H4 (cell line): ENCODE measurements around the gene JAG2. TPM values are rescaled to one million over a fixed set of nuclear protein-coding genes. Genes with fewer than 3 reads are reported as not detected.

ENCODE experiments used
- DNase-seq: peaks from one replicate; pipeline ENCODE4 v3.0.0-alpha.2; 2015; ENCODE audit warnings: low spot score
- total RNA-seq: library from RNA; depleted of rRNA; stranded (reverse); fragments of >200 nt; shearing (Covaris generic); gene quantifications from 2 replicates; pipeline ENCODE4 v1.2.3, GENCODE V29; 2014

Gene JAG2
- total RNA-seq, 1 experiment from 2014 or later = 0.48 TPM

- no peak for DNase-seq
These were observed 13.9 kb upstream of the JAG2 start for GRCh38 chr14:105182296-105183020.

- DNase-seq = no peak
These were observed 13.1 kb upstream of the JAG2 start for GRCh38 chr14:105181549-105182295.

GRCh38 chr14:105180592-105181548 lies 12.3 kb upstream of the JAG2 start, which contains the start of gene NUDT14:
Gene NUDT14, minus strand, starts transcription at chr14:105181312. Its CDS starts 103 bp downstream, at chr14:105181209.
- peak; percentile 34 for DNase-seq

GRCh38 chr14:105179191-105179590 lies 10.6 kb upstream of the JAG2 start:
- DNase-seq = no peak

GRCh38 chr14:105178868-105179140 lies 10.2 kb upstream of the JAG2 start:
- DNase-seq = no peak

- no peak for DNase-seq
These were observed 9.7 kb upstream of the JAG2 start for GRCh38 chr14:105178069-105178867.

GRCh38 chr14:105177082-105177481 lies 8.5 kb upstream of the JAG2 start:
- no peak for DNase-seq

- DNase-seq = no peak
These were observed 7.9 kb upstream of the JAG2 start for GRCh38 chr14:105176513-105176912.

- no peak for DNase-seq
These were observed 5.6 kb upstream of the JAG2 start for GRCh38 chr14:105173901-105174894.

GRCh38 chr14:105173145-105173544 lies 4.6 kb upstream of the JAG2 start:
- no peak for DNase-seq

- DNase-seq = no peak
These were observed 3.9 kb upstream of the JAG2 start for GRCh38 chr14:105172476-105172875.

GRCh38 chr14:105171004-105171673 lies 2.6 kb upstream of the JAG2 start:
- no peak for DNase-seq

- no peak for DNase-seq
These were observed 1.4 kb upstream of the JAG2 start for GRCh38 chr14:105169776-105170655.

- no peak for DNase-seq
These were observed 467 bp upstream of the JAG2 start for GRCh38 chr14:105168979-105169507.

- DNase-seq = no peak
These were observed 519 bp downstream of the JAG2 start for GRCh38 chr14:105168093-105168420.

GRCh38 chr14:105167303-105168092 lies 1.1 kb downstream of the JAG2 start:
- DNase-seq = no peak

GRCh38 chr14:105166571-105167302 lies 1.8 kb downstream of the JAG2 start:
- no peak for DNase-seq
